SK-N-MC (cell line): ENCODE results near the gene GNG3.

ENCODE experiments used
- EZH2 ChIP-seq: fragments of 200-600 bp; sonication (generic); IDR thresholded peaks from one replicate; pipeline ENCODE4 v1.6.1; 2017; ENCODE audit warnings: antibody characterized with exemption
- FOXP2 ChIP-seq: optimal IDR thresholded peaks from 2 replicates; pipeline ENCODE3; 2011; ENCODE audit warnings: mild to moderate bottlenecking, moderate library complexity; ENCODE audit not compliant: insufficient read depth; ENCODE audit errors: extremely low read length, control extremely low read depth

DNA sequence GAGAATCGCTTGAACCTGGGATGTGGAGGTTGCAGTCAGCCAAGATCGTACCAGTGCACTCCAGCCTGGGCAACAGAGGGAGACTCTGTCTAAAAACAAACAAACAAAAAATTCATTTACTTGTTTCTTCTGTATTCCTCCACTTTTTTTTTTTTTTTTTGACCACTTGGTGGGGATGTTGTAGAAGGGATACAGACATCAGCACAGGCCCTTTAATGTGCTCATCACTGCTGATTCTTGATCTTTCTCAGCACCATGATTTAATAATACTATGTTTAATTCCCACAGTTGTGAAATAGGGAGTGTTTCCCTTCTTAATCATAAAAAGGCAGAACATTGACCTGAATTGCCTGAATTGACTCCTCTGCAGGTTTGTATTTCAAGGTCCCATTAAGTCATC, 25.4 kb downstream of the GNG3 start:
- TF ChIP-seq FOXP2 (no peak), EZH2 (no peak)
